ENCODE measurements around the gene PER1.
A peak's percentile ranks its signal among the peaks of the same experiment; 100 is the strongest.
"Not testable (repeated sequence)": the region's sequence is repeated elsewhere in the genome, so short reads cannot be mapped to it uniquely, and the experiment has no call there.

Gene PER1

DNA sequence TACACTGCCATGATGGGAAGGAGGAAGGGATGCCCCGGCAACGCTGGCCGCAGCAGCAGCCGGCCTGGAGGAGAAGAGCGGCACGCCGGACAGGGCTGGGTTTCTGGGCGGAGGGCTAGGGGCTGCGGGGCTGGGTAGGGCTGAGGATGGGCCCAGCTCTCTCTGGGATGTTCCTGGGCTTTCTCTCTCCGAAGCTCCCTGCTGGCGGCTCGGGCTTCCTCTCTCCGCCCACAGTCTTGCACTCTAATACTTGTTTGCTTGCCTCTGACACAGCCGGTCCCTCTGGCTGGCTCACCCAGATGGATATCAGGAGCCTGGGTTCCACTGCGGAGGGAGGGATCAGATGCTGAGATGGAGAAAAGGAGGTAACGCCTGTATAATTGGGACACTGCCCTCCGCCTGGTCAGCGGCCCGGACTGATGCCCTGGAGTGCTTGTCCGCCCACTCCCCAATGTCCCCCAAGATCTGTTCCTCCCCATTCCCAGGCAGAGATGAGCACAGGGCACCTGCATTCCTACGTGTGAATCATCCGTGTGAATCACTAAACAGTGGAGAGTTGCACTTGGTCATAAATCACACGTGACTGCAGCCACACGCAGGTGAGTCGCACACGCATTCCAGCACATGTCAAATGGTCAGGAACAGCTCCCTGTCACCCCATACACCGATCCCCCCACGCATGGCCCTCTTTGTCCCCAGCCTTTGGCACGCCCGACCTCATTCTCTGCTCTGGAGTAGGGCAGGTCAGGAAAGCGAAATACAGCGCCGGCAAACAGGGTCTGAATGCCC lies 34.0 kb downstream of the PER1 start, which contains the start of gene ALOXE3:
TSS of gene ALOXE3 (minus strand) at position 535 of the 789 bp plus-strand sequence. CDS start at position 11, 524 bp downstream.
- no peak for DNase-seq

DNA sequence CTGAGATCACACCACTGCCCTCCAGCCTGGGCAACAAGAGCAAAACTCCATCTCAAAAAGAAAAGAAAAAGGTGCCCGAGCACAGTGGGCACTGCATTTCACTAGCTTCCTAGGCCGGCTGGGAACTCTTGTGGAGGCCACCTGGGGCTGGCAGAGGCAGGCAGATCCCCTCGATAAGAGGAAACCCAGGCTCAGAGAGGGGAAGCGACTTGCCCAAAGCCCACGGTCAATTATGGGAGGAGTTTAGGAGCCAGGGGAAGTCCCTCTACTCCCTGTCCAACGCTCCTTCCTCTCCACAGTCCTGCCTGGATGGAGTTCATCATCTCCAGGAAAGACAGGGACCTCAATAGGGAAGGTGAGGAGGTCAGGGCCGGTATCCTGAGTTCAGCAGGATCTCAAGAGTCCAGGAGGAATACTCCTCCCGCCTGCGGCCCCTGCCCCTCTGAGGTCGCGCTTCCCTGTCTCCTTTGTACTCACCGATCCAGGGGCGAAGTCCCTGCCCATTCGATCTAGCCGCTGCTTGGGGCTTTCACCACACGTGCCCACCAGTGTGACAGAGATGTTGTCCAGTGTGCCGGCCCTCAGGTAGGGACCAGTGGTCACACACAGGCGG lies 34.7 kb downstream of the PER1 start:
- DNase-seq: no peak

DNA sequence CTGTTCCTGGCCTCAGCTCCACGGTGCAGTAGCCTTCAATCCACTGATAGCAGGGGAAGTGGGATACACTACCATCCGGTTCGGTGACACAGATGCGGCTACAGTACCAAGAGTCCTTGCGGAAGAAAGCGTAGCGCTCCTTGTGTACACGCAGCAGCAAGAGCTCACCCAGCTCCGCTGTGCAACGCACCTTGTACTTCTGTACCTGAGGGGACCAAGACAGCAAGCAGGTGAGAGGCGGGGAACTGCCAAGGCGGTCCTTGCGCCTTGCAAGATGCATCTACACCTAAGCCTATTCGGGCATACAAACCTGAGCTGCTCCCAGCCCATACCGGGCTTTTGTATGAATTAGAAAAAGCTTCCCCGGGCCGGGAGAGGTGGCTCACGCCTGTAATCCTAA lies 35.4 kb downstream of the PER1 start:
- no peak for DNase-seq

DNA sequence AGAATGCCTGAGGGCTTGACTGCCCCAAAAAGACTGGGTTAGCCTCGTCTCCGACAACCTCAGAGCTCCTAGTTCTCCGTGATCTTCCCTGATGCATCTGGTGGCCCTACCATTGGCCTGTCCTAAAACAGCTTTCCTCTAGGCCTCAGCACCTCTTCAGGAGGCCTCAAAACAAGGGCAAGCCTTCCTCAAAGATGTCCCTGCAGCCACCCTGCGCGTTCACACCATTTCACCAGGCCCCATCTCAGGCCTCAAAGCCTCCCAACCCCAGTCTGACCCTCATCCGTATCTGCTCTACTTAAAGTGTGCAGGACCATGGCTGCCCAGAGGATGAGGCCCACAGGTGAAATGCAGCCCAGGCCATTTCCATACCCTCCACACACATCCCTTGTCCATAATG lies 41.3 kb downstream of the PER1 start:
- DNase-seq: no peak

DNA sequence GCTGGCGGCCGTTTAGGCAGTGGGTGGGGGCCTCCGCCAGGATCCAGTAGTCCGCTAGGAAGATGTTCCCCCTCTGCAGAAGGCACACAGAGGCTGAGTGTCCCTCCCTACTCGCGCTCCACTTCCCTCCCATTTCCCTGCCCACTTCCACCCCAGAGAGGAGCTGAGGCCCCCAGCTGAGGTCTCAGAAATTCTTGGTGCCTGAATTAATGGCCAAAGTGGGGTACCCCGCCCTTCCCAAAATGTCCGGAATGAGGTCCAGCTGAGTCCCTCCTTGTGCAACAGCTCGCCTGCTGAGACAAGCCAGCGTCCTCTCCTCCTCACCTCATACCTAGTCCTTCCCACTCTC lies 41.8 kb downstream of the PER1 start:
- no peak for DNase-seq

DNA sequence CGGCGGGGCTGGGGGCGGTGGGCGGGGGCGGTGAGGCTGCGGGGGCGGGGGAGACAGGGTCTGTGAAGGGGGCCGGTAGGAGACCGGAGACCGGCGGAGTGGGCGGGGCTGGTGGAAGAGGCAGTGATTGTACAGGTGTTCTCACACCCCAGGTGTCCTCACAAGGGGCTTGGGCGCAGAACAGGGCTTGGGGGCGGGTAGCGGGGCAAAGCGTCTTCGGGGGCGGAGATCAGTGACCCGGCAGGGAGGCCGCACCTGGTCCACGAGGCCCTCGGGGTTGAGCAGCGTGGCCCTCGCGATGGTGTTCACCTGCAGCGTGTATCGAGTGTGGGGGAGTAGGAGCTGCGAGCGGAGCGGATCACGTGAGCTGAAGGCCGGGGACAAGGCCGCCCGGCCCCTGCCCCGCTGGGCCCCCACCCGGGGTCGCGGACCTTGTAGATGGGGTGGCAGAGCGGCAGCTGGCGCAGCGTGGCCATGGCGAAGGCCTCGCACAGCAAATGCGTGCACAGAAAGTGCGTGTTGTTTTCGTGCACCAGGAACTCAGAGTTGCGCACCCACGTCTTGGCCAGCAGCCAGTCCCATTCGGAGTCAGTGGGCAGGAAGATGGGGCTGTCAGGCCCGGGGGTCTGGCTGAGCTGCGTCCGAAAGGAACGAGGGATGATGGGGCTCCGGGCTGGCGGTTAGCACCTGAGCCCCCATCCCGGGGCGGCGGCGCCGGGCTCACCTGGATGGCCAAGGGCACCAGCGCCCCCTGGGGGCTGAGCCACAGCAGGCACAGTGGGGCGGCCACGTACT lies 42.3 kb downstream of the PER1 start:
- DNase-seq: no peak

DNA sequence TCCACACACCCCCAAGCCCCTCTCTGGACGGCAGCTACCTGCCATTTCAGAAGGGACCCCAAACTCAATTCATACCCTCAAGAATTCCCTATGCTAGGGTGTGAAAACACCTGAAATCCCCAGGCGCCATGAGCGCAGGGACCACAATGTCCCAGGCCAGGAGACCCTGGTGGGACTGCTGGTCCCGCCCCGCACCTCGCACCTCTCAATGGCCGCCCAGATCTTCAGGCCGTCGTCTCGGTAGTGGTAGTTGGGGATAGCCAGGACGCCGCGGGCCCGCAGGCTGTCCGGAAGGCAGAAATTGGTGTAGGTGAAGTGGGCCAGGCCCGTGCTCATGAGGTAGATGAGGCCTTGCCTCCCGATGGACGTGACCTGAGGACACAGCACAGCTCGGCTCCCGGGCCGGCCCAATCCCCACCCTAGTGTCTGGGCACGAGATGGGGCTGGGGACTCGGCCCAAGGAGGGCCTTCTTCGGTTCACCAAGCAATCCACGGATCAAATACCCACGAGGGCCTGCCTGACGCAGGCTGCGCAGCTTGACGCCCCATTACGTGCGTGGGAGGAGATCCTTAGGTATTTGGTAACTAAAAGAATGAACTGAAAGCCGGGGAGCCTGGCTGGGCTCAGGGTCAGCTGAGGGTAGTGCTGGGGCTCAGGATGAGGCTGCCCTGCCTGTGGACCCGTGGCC lies 43.1 kb downstream of the PER1 start:
- no peak for DNase-seq

DNA sequence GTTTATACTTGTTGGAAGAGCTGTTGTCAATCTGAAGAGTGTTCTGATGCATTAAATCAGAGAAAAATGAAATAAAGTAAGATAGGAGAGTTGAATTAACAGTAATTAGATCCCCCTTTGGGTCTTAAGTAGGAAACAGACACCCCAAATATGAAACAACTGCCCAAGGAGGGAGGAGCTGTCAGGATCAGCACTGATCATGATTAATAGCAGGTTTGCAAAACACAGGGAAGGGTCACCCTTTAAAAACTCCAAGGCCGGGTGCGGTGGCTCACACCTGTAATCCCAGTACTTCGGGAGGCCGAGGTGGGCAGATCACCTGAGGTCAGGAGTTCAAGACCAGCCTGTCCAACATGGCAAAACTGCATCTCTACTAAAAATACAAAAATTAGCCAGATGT lies 45.2 kb downstream of the PER1 start:
- DNase-seq: not testable (repeated sequence)

DNA sequence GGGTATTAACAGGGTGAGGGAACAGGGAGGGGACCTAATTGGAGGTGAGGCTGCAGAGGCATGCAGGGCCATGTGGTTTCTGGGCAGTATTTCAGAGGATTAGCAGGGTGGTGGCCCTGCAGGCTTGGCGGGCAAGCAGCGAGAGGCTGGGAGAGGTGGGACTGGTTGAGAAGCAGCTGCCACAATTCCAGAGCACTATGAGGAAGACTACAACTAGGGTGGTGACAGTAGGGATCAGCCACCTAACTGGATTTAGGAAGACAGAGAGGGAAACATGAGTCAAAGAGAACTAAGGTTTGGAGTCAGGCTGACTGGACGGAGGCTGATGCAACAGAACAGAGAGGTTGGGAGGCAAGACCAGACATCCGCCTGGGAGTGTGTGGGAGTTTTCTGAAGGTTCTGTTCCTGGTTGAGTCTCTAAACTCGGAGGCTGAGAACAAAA lies 46.2 kb downstream of the PER1 start:
- DNase-seq: no peak

DNA sequence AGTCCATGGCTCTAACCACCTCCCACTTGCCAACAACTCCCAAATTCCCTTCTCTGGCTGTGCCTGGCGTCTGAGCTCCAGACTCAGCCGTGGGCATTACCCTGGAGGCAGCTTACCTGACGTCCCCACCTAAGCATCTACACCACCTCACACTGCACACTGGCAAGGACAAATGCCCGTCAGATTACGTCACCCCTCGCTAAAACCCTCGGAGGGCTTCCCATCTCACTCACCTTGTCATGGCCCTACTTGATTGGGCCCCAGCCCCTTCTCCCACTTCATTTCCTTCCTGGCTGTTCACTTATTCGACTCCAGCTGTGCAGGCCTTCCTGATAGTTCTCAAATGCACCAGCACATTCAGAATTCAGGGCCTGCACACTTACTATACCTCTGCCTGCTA lies 47.3 kb downstream of the PER1 start:
- DNase-seq: no peak

DNA sequence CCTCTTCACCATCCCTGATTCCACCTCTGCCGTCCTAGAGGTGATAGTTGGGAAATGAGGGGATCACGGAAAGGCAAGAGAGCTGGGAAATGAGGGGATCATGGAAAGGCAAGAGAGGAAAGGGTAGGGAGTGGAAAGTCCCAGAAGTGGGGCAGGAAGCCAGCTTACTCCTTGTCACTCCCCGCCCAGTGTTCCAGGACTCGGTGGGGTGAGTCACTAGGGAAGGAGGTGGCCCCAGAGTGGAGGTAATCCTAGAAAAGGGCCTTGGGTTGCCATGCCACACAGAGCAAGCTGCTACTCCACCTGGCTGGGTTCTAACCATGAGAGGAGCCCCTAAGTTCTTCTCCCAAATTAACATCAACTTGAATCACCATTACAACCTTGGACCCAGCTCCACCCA lies 48.7 kb downstream of the PER1 start:
- no peak for DNase-seq

DNA sequence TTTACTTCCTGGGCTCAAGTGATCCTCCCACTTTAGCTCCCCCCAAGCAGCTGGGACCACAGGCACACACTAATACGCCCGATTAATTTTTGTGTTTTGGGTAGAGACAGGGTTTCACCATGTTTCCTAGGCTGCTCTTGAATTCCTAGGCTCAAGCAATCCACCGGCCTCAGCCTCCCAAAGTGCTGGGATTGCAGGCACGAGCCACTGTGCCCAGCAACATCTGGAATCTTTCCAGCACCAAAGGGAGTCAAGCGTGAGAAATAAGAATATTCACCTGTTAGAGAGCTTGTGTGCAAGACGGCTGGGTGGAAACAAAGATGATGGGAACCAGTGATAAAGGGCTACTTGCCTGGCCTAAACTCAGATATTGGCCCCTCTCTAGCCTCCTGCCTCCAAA lies 50.5 kb downstream of the PER1 start:
- no peak for DNase-seq

DNA sequence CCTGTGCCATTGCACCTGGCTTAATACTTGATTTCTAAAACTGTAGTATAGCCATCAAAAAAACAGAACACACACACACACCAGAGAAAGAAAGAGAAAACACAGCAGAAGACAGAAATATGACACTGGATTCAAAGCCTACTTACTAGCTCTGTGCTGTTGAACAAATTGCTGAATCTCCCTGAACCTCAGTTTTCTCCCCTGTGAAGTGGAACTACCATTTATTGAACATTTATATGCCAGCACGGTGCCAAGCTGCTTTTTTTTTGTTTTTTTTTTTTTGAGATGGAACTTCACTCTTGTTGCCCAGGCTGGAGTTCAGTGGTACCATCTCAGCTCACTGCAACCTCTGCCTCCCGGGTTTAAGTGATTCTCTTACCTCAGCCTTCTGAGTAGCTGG lies 51.4 kb downstream of the PER1 start:
- no peak for DNase-seq

DNA sequence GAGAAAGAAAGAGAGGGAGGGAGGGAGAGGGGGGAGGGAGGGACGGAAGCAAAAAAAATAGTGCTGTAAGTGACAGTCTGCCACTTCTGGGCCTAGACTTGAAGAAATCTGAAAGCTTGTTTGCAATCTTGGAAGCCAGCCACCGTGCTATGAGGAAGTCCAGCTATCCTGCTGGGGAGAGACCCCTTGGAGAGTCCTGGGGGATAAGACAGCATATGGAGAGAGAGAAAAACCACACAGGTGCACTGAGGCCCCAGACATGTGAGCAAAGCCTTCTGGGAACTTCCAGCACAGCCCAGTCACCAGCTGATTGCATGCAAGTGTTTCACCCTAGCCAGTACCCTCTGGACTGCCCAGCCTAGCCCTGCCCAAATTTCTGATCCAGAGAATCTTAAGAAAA lies 52.1 kb downstream of the PER1 start:
- no peak for DNase-seq

DNA sequence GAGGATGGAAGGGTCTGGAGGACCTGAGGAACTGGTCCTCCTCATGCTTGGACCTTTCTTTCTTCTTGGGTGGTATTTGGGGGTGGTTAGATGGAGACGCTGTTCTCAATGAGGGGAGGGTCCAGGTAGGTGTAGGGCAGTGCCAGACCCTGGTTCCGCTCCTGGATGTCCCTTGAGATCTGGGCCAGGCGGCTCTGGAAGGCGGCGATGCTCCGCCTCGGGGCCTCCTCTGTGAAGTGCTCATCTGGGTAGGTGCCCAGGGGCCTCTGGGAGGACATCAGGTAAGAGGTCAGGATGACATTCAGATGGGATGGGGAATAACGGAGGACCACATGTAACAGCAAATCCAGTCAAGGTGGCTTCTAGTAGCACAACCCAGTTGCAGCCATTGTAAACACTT lies 55.7 kb downstream of the PER1 start:
- DNase-seq: no peak

DNA sequence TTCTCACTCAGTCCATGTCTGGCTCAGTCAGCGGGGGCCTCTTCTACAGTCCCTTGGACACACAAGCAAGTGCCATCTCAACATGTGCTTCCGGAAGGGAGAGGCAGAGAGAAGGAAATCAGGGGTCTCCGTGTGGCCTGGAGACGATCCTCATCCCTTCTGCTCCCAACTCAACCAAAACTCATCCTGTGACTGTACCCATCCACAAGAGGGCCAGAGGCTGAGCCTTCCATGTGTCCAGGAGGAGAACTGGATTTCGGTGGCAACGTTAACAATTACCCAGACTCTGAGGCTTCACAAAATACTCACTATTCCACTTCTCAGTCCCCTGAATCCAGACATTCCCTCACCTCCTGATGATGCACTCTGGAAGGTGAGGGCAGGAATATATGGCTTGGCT lies 56.8 kb downstream of the PER1 start:
- no peak for DNase-seq

DNA sequence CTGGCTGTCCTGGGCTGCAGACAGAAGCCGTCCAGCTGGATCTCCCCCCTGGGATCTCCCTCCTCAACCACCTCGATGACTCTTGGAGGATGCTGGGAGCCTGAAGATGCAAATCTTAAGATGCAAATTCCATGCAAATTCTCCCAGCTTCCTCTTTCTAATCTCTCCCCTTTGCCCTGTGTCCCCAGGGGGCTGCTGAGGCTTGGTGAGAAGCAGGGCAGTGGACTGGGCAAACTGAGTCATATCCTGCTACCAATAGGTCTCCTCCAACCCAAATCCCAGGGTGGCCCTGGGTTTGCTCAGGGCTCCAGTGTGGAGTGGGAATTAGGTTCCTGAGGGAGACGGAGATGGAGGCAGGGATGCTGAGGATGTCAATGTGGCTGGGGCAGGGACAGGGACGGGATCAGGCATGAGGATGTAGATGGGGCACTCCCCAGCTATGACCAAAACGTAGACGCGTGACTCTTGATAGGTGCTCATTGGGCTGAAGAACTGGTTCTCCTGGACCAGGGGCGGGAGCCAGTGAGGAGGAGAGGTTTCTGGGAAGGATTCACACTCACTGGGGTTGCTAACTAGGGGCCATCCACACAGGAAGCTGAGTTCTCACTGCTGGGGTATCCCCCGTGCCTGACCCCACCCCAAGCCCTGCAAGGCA lies 61.0 kb downstream of the PER1 start:
- peak; percentile 49 for DNase-seq

All from NCI-H1048 (cell line).